Neural crest cell (in vitro differentiated cells): ENCODE results near the gene UPK1B. TPM values are rescaled to one million over a fixed set of nuclear protein-coding genes. Genes with fewer than 3 reads are reported as not detected.

Source experiments
- DNase-seq: peaks from one replicate; pipeline ENCODE4 v3.0.0; 2021; ENCODE audit warnings: low read depth, mixed read lengths, low spot score
- H3K27ac Mint-ChIP-seq: one replicate; pipeline ENCODE4 v1.8.0; 2021; ENCODE audit warnings: mild to moderate bottlenecking, mixed read lengths; ENCODE audit not compliant: unreplicated experiment
- H3K27me3 Mint-ChIP-seq: 2 replicates; pipeline ENCODE4 v1.8.0; 2021; ENCODE audit warnings: low read depth, mild to moderate bottlenecking, mixed read lengths
- H3K36me3 Mint-ChIP-seq: 2 replicates; pipeline ENCODE4 v1.8.0; 2021; ENCODE audit warnings: low read depth, mild to moderate bottlenecking, mixed read lengths
- H3K4me1 Mint-ChIP-seq: 2 replicates; pipeline ENCODE4 v1.8.0; 2021; ENCODE audit warnings: mixed read lengths
- H3K4me3 Mint-ChIP-seq: one replicate; pipeline ENCODE4 v1.8.0; 2021; ENCODE audit warnings: mild to moderate bottlenecking, mixed read lengths
- H3K9me3 Mint-ChIP-seq: 2 replicates; pipeline ENCODE4 v1.8.0; 2021; ENCODE audit warnings: mixed read lengths
- total RNA-seq: library from RNA; stranded (reverse); gene quantifications from 2 replicates; pipeline ENCODE4 v1.2.1, GENCODE V29; 2021
- TF ChIP-seq, protein P1 (sequence below): fragments of 200-600 bp; sonication (generic); conservative IDR thresholded peaks from 2 replicates; pipeline ENCODE4 v1.5.0; 2021; ENCODE audit warnings: antibody characterized with exemption, mild to moderate bottlenecking

The UPK1B gene
- total RNA-seq, 1 donor from 2014 or later = not detected

DNA sequence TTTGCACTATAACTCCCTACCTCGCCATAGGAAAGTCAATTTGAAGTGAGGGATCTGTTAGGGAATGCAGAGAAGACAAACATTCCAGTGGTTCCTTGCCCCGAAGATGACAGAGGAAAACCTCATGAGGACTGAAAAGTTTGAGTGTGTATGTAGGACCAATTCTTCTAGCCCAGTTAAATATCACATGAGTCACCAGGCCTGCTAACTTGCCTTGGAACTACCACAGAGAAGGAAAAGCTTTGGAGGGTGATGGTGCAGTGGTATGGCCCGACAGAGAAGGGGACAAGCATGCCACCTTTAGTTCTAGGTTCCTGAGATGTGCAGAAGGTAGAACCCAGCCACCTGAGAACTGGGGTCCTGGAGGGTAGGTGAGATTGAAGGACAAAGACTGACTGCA, 2.6 kb upstream of the UPK1B start:
- Mint-ChIP-seq H3K9me3 (no peaks in the 10 kb centered on the region), H3K27ac (no peak overlapping the region), H3K4me1 (no peaks in the 10 kb centered on the region), H3K36me3 (peaks cover 2% of the 10 kb centered on the region), H3K4me3 (no peak overlapping the region), H3K27me3 (peaks cover 39% of the 10 kb centered on the region)
- TF ChIP-seq, protein P1, sequence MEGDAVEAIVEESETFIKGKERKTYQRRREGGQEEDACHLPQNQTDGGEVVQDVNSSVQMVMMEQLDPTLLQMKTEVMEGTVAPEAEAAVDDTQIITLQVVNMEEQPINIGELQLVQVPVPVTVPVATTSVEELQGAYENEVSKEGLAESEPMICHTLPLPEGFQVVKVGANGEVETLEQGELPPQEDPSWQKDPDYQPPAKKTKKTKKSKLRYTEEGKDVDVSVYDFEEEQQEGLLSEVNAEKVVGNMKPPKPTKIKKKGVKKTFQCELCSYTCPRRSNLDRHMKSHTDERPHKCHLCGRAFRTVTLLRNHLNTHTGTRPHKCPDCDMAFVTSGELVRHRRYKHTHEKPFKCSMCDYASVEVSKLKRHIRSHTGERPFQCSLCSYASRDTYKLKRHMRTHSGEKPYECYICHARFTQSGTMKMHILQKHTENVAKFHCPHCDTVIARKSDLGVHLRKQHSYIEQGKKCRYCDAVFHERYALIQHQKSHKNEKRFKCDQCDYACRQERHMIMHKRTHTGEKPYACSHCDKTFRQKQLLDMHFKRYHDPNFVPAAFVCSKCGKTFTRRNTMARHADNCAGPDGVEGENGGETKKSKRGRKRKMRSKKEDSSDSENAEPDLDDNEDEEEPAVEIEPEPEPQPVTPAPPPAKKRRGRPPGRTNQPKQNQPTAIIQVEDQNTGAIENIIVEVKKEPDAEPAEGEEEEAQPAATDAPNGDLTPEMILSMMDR = no peak
- DNase-seq = no peak

DNA sequence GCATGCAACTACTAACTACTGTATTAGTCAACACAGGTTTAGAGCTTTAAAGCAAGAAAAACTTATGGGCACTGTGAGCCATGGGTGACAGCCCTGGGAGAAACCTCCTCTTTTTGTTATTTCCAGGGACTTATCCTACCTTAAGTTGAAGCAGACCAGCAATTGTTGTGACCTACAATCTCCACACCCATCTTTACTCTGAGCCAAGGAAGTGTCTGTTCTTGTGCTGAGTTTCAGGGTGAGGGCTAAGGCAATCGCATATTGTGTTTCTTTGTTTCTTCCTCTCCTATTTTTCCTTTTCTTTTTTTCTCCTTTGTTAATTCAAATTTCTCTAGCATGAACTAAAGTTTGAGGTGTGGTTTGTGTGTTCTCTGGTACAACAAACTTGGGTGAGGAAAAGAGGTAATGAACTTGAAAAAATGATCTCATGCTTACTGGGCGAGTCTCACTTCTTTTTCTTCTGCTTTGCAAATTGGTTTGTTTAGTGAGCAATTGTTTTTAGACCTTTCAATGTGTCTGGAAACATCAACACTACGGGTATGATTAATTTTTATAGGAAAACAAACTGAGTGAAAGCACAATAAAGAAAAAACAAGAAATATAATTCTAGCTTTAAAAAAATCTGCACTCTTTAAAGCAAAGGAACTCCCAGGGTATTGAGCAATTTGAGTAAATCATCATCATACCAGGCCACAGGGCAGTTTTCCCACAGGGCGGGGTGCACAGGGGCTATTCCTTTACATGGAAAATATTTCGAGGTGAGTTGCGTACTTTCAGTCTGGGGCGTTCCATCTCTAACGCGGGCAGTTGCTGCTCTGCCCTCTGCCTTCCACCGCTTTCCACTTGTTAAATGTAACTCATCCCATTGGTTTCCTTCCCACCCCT, 2.7 kb downstream of the UPK1B start:
- TF ChIP-seq, protein P1 = no peak
- DNase-seq = no peak

DNA sequence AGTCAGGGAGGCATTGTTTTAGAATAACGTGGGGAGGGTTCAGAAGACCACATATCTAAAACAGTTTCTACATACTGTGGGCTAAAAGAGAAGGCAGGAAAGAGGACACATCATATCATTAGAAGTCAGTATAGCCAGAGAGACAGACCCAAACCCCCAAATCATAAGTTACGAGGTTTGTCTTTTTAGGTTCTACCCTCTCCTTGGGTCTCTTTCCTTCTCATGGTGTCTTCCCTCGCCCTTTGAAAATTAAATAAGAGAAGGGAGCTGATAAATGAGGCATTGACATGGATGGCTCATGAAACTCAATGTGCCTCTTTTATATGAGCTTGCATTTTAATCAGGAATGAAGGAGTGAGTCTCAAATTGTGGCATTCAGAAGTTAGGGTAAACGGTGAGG, 3.4 kb downstream of the UPK1B start:
- Mint-ChIP-seq H3K4me3 (no peak overlapping the region), H3K9me3 (peaks cover 2% of the 10 kb centered on the region), H3K36me3 (no peaks in the 10 kb centered on the region), H3K27me3 (peaks cover 37% of the 10 kb centered on the region), H3K4me1 (no peaks in the 10 kb centered on the region), H3K27ac (no peak overlapping the region)
- DNase-seq = no peak
- TF ChIP-seq, protein P1 = no peak

More for the DNA sequence above, 2.7 kb downstream of the UPK1B start:
- H3K9me3 Mint-ChIP-seq = peaks cover 2% of the 10 kb centered on the region
- no peak overlapping the region for H3K27ac Mint-ChIP-seq
- peaks cover 43% of the 10 kb centered on the region for H3K27me3 Mint-ChIP-seq
- no peak overlapping the region for H3K4me3 Mint-ChIP-seq
- no peaks in the 10 kb centered on the region for H3K4me1 Mint-ChIP-seq
- no peaks in the 10 kb centered on the region for H3K36me3 Mint-ChIP-seq

DNA sequence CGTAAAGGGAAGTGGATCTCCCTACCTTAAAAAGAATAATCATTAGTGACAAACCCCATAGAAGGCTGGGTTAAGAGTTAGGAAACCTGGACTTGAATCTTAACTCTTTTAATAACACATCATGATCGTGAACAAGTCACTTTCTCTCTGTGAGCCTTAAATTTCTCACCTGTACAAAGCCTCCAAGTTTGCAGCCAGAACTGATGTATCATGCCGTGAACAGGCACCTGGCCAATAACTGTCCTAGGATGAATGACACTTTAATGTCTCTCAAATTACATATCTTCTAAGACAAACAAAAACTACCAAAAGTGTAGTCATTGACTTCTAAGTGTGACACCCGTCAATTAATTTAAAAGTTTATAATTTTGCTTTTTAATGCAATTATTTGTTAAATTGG, 3.9 kb downstream of the UPK1B start:
- Mint-ChIP-seq H3K36me3 (no peaks in the 10 kb centered on the region), H3K9me3 (peaks cover 2% of the 10 kb centered on the region), H3K4me1 (no peaks in the 10 kb centered on the region), H3K4me3 (no peak overlapping the region), H3K27me3 (peaks cover 34% of the 10 kb centered on the region), H3K27ac (no peak overlapping the region)
- no peak for DNase-seq
- TF ChIP-seq, protein P1 = no peak

DNA sequence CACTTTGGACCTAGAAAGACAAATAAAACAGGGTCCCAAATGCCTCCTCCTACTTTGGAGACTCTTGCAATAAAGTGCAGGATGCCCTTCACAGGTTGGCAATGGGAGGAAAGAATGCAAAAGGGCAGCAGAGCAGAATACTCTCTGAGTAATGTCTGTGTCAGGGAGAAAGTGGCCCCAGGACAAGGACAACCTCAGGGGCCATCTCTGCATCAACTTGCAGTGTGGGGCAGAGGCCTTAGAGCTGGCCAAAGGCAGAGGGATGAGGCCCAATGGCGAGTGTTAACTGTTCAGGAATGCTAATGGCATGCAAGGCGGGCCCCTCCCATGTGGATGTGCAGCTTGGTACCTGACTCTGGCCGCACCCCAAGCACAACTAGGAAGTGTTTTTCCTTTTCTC, 8.4 kb downstream of the UPK1B start:
- H3K9me3 Mint-ChIP-seq = peaks cover 2% of the 10 kb centered on the region
- H3K27me3 Mint-ChIP-seq = peaks cover 2% of the 10 kb centered on the region
- H3K4me3 Mint-ChIP-seq = no peak overlapping the region
- no peak for DNase-seq
- TF ChIP-seq, protein P1 = no peak
- no peak overlapping the region for H3K27ac Mint-ChIP-seq
- H3K36me3 Mint-ChIP-seq = no peaks in the 10 kb centered on the region
- H3K4me1 Mint-ChIP-seq = no peaks in the 10 kb centered on the region
